CD4-positive, alpha-beta T cell treated with Interferon gamma for 1 hour (primary cell): ENCODE measurements around the gene GORASP1.

Experiments
- DNase-seq: peaks from one replicate; pipeline ENCODE4 v3.0.0-alpha.2; 2020

The GORASP1 gene

DNA sequence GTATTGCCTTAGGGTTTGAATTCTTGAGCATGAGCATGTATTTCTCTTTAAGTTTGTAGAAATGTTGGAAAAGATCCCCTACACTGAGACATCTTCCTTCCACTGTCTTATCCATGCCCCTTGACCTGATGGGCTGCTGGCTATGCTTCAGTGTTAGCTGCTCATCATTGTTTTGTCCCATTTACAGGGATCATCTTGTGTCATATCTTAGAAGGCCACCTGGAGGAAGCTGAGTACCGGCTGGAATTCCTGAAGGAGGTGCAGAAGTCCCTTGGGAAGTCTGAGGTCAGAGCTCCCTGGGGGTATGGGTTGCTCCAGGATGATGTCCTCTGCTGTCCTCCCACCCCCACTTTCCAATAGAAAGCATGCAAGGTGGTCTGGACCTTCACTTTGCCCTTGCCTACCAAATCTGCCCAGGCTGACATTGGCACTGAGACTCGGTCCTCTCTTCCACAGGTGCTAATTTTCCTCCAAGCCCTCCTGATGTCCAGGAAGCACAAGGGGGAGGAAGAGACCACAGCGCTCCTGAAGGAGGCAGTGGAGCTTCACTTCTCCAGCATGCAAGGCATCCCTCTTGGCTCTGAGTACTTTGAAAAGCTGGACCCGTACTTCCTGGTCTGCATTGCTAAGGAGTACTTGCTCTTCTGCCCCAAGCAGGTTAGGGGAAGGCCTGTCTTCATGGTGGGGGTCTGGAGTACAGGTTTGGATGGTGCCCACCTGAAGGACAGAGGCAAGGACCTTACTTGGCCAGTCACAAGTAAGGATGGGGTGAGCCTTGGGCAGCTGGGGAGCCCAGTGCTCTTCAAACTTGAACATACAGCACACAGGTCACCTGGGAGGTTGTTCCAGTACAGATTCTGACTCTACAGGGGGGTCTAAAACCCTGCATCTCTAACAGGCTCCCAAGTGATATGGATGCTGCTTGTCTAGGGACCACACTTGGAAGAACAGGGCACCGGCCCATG lies 17.7 kb upstream of the GORASP1 start:
- DNase-seq: no peak

DNA sequence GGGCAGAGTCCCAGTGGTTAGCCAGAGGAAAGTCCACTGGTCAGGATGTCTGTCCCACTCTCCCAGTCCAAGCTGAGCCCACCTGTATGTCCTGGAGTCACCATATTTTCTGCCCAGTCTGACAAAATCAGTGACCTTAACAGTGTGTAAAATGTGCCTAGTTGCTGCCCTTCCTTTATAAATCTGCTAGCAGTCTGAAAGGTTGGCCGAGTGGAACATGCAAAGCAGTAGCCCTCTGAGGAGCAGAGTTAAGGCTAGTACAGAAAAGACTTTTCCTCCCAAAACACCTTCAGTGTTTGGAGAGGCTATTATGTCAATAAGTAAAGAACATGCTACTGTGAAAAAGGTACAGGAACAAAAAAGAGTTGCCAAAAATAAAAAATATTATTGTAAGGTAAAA lies 15.4 kb upstream of the GORASP1 start:
- no peak for DNase-seq

DNA sequence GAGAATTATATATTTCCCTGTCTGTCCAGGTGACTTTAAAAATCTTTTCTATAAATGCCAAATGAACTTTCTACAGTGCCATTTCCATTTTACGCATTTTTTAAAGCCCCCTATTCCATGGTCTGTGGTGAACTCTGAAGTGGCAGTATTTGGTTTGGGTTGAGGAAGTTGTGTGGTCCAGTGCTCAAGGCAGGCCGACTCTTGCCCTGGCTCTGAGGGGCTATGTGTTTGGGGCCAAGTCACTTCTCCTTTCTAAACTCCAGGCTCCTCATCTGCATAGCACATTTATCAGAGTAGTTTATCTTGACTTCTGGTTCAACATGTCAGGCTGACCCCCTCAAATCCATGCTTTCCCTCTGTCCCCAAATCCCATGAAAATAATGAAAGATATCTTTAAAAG lies 14.2 kb upstream of the GORASP1 start:
- DNase-seq: no peak

DNA sequence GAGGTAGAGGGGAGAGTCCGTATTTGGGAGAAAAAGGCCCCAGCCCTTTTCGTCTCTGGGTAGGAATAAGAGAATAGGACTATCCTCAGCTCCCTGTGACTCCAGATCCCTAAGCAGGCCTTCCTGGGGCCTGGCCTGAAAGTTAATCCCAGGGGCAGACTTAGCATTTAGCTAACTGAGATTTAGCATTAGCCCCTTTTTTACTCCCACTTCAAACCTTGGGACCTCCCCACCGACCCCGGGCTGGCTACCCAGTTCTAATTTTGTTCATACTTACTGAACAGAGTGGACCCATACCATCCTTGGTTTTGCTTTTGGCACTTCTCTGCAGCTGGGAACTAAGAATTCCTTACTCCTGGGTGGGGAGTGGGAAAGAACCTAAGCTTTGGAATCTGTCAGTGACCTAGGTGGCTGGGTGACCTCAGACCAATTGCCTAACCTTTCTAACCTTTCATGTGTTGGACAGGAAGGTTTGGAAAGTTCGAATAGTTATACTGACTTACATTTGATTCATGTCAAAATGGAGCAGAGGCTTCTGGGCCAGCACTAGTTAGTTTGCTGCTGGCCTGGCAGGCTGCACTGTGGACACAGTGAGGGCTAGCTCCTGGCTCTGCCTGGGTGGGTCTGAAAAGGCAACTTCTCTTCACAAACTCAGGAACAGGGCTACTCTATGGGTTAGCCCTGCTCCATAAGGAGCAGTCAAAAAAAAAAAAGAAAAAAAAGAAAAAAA lies 11.7 kb upstream of the GORASP1 start:
- no peak for DNase-seq

- no peak for DNase-seq
Observed at GRCh38 chr3:39118079-39118478, 10.7 kb upstream of the GORASP1 start.

GRCh38 chr3:39115870-39116269 lies 8.4 kb upstream of the GORASP1 start:
- DNase-seq: no peak

DNA sequence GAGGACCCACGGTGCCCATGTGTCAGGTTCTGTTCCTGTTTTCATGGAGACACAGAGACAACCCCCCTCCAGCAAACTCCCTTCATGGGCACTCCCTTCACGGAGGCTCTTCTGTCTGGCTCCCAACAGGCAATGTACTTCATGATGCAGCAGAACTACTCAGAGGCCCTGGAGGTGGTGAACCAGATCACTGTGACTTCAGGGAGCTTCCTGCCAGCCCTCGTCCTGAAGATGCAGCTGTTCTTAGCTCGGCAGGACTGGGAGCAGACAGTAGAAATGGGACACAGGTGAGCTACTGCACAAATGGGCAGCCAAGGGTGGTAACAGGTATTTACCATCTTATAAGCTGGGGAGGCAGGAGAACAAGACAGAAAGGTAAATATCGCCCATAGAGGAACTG lies 7.0 kb upstream of the GORASP1 start:
- no peak for DNase-seq

- no peak for DNase-seq
Observed at GRCh38 chr3:39113291-39113690, 5.9 kb upstream of the GORASP1 start.

- DNase-seq: no peak
Observed at GRCh38 chr3:39112535-39112934, 5.1 kb upstream of the GORASP1 start.

GRCh38 chr3:39112113-39112512 lies 4.7 kb upstream of the GORASP1 start:
- no peak for DNase-seq

DNA sequence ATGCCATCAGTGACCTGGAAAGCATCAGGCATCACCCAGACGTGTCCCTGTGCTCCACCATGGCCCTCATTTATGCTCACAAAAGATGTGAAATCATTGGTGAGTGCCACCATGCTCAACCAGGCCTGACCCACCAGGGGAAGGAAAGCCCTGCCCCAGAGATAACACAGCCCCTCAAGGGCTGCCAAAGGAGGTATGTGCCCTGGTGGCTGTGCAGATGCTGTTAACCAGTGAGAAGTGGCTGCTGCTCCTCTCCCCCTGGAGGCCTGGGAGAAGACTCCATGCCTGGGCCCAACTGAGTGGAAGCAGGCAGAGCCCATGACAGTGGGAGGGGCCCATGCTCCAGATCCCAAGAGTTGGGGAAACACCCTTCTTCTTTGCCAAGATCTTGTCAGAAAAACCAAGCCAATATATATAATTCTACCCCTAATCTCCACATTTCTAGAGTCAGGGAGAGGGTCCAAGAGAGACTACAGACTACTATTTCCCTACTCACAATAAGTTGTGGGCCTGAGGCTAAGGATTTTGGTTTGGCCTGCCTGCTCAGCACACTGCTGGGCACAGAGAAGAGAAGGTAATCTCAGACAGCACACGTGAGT lies 2.7 kb upstream of the GORASP1 start:
- DNase-seq: no peak

DNA sequence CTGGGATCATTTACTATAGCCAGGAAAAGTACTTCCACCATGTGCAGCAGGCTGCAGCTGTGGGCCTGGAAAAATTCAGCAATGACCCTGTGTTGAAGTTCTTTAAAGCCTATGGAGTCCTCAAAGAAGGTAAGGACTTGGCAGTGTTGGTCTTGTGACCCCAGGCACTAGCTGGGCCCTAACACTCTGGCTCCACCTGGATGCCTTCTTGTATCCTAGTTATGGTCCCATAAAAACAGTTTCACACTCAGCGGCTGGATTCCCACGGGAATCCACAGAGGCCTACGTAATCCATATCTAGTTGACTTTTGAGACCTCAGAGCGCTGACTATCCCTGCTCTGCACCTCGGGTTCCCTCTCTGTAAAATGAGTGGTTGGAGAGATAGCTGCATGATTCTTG lies 1.7 kb upstream of the GORASP1 start:
- DNase-seq: no peak

GRCh38 chr3:39108200-39108710 lies 828 bp upstream of the GORASP1 start:
- DNase-seq: peak; percentile 37

DNA sequence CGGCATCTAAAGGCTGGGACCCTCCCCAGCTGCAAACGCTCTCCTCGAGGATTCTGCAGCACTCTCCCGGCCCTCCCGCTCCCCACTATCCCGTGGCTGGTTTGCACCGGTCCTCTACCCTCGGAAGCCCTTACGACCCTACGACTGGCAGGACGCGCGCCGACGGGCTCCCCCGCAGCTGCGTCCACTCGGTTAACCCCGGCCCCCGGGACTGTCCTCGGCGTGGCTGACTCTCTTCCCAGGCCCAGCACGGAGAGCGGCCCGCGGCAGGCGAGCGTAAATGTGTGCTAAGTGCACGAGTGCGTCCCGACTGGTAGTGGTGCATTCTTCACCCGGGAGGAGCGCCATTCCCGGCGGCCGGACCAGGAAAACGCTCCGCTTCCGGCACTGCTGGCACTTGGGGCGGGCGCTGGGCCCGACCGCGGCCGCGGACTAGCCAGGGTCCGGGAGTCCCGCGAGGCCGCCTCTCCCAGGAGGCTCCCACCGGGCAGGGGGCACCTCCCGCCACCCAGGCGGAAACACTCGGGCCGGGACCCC lies 508 bp downstream of the GORASP1 start:
- no peak for DNase-seq

GRCh38 chr3:39106281-39106811 lies 1.1 kb downstream of the GORASP1 start:
- no peak for DNase-seq

DNA sequence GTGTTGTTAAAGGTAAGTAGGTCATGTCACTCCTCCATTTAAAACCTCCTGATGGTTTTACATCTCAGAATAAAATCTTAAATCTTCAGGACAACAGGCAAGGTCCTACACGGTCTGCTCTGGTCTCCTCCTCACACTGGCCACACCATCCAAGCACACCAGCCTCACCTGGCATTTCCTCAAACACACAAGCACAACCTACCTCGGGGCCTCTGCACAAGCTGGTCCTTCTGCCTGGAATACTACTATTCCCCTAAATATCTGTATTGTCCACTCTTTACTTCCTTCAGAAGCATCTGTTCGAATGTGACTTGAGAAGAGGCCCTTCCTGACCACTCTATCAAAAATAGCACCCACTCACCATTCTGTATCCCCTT lies 1.8 kb downstream of the GORASP1 start:
- DNase-seq: no peak

DNA sequence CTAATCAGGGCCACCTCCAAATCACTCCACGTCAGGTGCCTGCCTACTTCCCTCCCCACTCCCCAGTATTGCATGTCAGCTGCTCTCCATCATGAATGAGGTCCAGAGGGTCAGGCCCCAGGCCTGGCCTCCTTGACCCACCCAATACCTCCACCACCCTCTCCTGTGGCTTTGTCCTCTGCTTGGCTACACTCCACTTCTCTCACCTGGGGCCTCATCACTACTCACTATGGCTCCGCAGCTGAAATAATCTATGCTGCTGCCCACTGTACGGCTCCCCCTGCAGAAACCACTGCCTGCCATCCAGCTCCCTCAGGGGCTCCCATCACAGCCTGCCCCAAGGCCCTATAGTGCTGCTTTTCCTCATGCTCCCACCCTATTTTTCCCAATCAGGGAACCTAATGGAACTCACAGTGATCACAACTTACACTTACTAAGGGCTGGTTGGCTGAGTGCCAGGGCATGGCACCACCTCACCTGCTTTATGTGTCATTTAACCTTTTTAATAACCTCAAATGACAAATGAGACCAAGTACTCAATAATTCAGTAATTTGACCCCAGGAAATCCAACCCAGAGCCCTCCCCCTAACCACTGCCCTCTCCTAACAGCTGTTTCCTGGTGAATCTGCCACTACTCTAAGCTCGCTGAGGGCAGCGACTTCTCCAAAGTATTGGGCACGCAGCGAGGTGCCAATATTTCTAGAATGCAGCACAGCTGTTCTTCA lies 2.3 kb downstream of the GORASP1 start:
- no peak for DNase-seq

- DNase-seq: no peak
Observed at GRCh38 chr3:39103791-39104552, 3.5 kb downstream of the GORASP1 start.

DNA sequence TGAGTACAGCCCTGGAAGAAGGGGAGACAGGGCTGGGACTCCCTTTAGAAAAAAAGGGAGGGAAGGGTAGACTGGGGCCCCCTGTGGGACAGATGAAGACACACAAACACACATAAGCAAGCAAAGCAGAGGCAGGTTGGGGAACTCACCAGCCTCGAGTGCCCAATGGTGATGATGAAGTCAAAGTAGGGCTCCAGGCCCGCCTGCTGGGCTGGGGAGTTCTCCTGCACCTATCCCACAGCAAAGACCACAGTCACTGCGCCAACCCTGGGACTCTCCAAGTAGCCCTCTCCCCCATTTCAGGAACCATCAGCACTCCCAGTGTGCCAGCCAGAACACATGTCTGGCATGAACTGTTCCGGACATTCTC lies 4.1 kb downstream of the GORASP1 start:
- no peak for DNase-seq

DNA sequence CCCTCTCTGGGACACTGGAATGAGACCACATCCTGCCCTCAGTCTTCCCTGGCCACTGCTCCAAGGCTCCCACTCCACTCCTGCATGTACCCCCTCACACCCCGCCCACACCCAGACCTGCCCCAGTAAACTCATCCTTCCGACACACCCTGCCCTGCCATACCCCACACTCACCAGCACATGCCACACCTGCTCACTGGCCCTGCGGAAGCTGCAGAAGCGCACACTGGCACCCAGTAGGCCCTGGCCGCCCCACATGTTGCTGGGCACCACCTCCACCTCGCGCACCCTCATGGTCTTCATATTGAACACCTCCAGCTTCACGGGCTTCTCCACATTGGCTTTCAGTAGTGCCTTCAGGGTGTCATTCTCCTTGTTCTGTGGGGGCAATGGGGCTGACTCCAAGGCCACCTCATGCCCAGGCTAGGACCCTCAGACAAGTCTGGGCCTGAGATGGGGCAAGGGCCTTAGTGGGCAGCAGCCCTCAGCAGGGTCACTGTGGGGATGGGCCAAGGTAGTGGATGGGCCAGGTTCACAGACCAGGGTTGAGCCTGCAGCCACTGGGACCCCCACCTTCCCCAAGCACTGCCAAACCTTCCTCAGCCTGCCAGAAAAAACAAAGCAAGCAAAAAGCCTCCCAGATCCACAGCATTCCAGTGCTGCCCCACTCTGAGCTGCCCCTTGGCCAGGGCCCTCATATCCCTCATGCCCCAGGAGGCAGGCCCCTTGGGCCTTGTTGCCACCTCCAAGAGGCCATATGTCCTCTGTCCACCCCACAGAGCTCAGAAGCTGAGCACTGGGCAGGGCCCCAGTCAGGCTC lies 4.7 kb downstream of the GORASP1 start:
- DNase-seq: no peak
